ENCODE data around the gene DHX35. TPM values are rescaled to one million over a fixed set of nuclear protein-coding genes. Genes with fewer than 3 reads are reported as not detected.

Gene DHX35
- total RNA-seq, 2 donors from 2014 or later, result 12.2 to 16.1 TPM

GRCh38 chr20:39080326-39080725 lies 118.2 kb downstream of the DHX35 start:
- no peaks in the 10 kb centered on the region for H3K36me3 ChIP-seq (ENCODE audit: control insufficient read depth, insufficient read depth, low read length)
- H3K9me3 Mint-ChIP-seq, result no peaks in the 10 kb centered on the region
- no peak overlapping the region for H3K4me3 Mint-ChIP-seq
- H3K27me3 Mint-ChIP-seq (ENCODE audit: insufficient read depth), result peaks cover 50% of the 10 kb centered on the region
- no peak overlapping the region for H3K9ac ChIP-seq (ENCODE audit: extremely low read depth, low read length, poor library complexity, severe bottlenecking)
- no peak for TF ChIP-seq CTCF (conservative IDR thresholded peaks at IDR 0.05)
- no peaks in the 10 kb centered on the region for H3K36me3 Mint-ChIP-seq (ENCODE audit: low read depth)
- H3K27ac ChIP-seq (ENCODE audit: low read depth, low read length), result no peak overlapping the region
- H3K4me3 ChIP-seq (ENCODE audit: low read length), result no peak overlapping the region
- 91% methylated on average over 1 of the region's 1 CpG; no CpG with 5 or more reads in 1 of the 2 experiments for WGBS, 2 experiments (ENCODE audit: insufficient coverage in 1 of 2, insufficient read length in 1 of 2)
- no peaks in the 10 kb centered on the region for H3K4me1 Mint-ChIP-seq
- peaks cover 3% of the 10 kb centered on the region for H3K9me3 ChIP-seq (ENCODE audit: control insufficient read depth, low read length)
- H3K27ac Mint-ChIP-seq, result no peak overlapping the region
- peaks cover 15% of the 10 kb centered on the region for H3K27me3 ChIP-seq (ENCODE audit: control insufficient read depth, insufficient read depth, low read length, poor library complexity, severe bottlenecking)
- H3K4me1 ChIP-seq (ENCODE audit: control insufficient read depth, insufficient read depth, low read length), result no peaks in the 10 kb centered on the region
- no peak for DNase-seq

GRCh38 chr20:39081255-39081654 lies 119.1 kb downstream of the DHX35 start:
- Mint-ChIP-seq H3K27me3 (ENCODE audit: insufficient read depth) (peaks cover 45% of the 10 kb centered on the region), H3K27ac (no peak overlapping the region), H3K4me3 (no peak overlapping the region), H3K4me1 (no peaks in the 10 kb centered on the region), H3K36me3 (ENCODE audit: low read depth) (no peaks in the 10 kb centered on the region), H3K9me3 (no peaks in the 10 kb centered on the region)
- Histone ChIP-seq H3K4me3 (ENCODE audit: low read length) (no peak overlapping the region), H3K9ac (ENCODE audit: extremely low read depth, low read length, poor library complexity, severe bottlenecking) (no peak overlapping the region), H3K27ac (ENCODE audit: low read depth, low read length) (no peak overlapping the region), H3K9me3 (ENCODE audit: control insufficient read depth, low read length) (peaks cover 12% of the 10 kb centered on the region), H3K36me3 (ENCODE audit: control insufficient read depth, insufficient read depth, low read length) (no peaks in the 10 kb centered on the region), H3K4me1 (ENCODE audit: control insufficient read depth, insufficient read depth, low read length) (no peaks in the 10 kb centered on the region), H3K27me3 (ENCODE audit: control insufficient read depth, insufficient read depth, low read length, poor library complexity, severe bottlenecking) (peaks cover 15% of the 10 kb centered on the region)
- peak; percentile 94 for DNase-seq
- TF ChIP-seq CTCF (conservative IDR thresholded peaks at IDR 0.05), result peak; percentile 92
- WGBS, 2 experiments (ENCODE audit: insufficient coverage in 1 of 2, insufficient read length in 1 of 2), result 27 to 33% methylated on average over 3 to 5 of the region's 5 CpGs

GRCh38 chr20:39082622-39083398 lies 120.7 kb downstream of the DHX35 start:
- peaks cover 3% of the 10 kb centered on the region for H3K4me1 Mint-ChIP-seq
- H3K27me3 Mint-ChIP-seq (ENCODE audit: insufficient read depth), result peaks cover 37% of the 10 kb centered on the region
- no peaks in the 10 kb centered on the region for H3K4me1 ChIP-seq (ENCODE audit: control insufficient read depth, insufficient read depth, low read length)
- no peaks in the 10 kb centered on the region for H3K36me3 ChIP-seq (ENCODE audit: control insufficient read depth, insufficient read depth, low read length)
- no peak for TF ChIP-seq CTCF (conservative IDR thresholded peaks at IDR 0.05)
- H3K9me3 Mint-ChIP-seq, result no peaks in the 10 kb centered on the region
- peaks cover 15% of the 10 kb centered on the region for H3K27me3 ChIP-seq (ENCODE audit: control insufficient read depth, insufficient read depth, low read length, poor library complexity, severe bottlenecking)
- 73 to 79% methylated on average over 7 to 8 of the region's 8 CpGs for whole genome bisulfite sequencing, 2 experiments (ENCODE audit: insufficient coverage in 1 of 2, insufficient read length in 1 of 2)
- DNase-seq, result no peak
- no peaks in the 10 kb centered on the region for H3K36me3 Mint-ChIP-seq (ENCODE audit: low read depth)
- H3K4me3 Mint-ChIP-seq, result no peak overlapping the region
- no peak overlapping the region for H3K27ac Mint-ChIP-seq
- peaks cover 13% of the 10 kb centered on the region for H3K9me3 ChIP-seq (ENCODE audit: control insufficient read depth, low read length)
- no peak overlapping the region for H3K4me3 ChIP-seq (ENCODE audit: low read length)
- no peak overlapping the region for H3K27ac ChIP-seq (ENCODE audit: low read depth, low read length)
- no peak overlapping the region for H3K9ac ChIP-seq (ENCODE audit: extremely low read depth, low read length, poor library complexity, severe bottlenecking)

Data from endodermal cell (in vitro differentiated cells).